HG03442 (cell line): Measurements from ENCODE around the gene PMS2.
A peak's percentile ranks its signal among the peaks of the same experiment; 100 is the strongest.
"Not testable (repeated sequence)": the region's sequence is repeated elsewhere in the genome, so short reads cannot be mapped to it uniquely, and the experiment has no call there.

ENCODE experiments used
- ATAC-seq: cut with Tn5 transposase; IDR thresholded peaks from one replicate; pipeline ENCODE4 v1.9.1; 2021; ENCODE audit warnings: mild to moderate bottlenecking, moderate library complexity; ENCODE audit not compliant: unreplicated experiment

The PMS2 gene, protein sequence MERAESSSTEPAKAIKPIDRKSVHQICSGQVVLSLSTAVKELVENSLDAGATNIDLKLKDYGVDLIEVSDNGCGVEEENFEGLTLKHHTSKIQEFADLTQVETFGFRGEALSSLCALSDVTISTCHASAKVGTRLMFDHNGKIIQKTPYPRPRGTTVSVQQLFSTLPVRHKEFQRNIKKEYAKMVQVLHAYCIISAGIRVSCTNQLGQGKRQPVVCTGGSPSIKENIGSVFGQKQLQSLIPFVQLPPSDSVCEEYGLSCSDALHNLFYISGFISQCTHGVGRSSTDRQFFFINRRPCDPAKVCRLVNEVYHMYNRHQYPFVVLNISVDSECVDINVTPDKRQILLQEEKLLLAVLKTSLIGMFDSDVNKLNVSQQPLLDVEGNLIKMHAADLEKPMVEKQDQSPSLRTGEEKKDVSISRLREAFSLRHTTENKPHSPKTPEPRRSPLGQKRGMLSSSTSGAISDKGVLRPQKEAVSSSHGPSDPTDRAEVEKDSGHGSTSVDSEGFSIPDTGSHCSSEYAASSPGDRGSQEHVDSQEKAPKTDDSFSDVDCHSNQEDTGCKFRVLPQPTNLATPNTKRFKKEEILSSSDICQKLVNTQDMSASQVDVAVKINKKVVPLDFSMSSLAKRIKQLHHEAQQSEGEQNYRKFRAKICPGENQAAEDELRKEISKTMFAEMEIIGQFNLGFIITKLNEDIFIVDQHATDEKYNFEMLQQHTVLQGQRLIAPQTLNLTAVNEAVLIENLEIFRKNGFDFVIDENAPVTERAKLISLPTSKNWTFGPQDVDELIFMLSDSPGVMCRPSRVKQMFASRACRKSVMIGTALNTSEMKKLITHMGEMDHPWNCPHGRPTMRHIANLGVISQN

DNA sequence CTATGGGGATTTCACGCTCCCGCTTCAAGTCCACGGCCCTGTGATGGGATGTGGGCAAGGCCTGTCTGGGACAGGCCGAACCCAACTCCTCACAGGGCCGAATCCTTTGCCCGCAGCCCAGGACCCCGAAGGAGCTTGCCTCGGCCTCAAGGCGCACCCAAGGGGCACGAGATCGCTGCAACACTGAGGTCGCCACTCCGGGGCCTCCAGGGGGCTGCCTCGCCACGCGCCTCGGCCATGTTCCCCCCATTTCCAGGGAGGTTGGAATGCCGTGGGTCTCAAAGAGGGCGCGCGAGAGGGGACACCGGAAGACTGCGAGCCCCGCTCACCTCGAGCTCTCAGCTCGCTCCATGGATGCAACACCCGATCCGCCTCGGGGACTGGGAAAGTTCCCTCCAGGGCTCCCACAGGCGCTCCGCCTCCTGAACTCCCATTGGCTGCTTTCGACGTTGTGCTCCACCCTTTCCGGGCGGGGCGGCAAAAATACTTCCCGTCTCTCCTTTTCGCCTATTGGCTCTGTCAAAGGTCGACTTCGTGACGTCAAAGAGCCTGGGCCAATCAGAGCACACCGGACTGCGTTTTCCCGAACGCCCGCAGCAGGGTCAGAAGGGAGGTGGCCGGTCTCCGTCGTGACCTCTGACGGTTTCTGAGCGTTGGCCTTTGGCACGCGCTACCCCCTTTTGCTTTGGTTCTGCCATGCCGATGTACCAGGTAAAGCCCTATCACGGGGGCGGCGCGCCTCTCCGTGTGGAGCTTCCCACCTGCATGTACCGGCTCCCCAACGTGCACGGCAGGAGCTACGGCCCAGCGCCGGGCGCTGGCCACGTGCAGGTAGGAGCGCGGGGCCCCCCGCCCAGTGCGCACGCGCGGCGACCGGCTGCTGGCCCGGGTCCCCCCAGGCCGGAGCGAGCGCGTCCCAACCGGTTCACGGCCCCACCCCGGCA lies at the start of gene PMS2, which contains the start of gene AIMP2:
TSS of gene PMS2 (minus strand) at position 382 of the 944 bp plus-strand sequence. CDS start at position 352, 30 bp downstream.
TSS of gene AIMP2 (plus strand) at position 605 of the 944 bp plus-strand sequence. CDS start at position 697, 92 bp downstream.
- ATAC-seq = peak; percentile 92

DNA sequence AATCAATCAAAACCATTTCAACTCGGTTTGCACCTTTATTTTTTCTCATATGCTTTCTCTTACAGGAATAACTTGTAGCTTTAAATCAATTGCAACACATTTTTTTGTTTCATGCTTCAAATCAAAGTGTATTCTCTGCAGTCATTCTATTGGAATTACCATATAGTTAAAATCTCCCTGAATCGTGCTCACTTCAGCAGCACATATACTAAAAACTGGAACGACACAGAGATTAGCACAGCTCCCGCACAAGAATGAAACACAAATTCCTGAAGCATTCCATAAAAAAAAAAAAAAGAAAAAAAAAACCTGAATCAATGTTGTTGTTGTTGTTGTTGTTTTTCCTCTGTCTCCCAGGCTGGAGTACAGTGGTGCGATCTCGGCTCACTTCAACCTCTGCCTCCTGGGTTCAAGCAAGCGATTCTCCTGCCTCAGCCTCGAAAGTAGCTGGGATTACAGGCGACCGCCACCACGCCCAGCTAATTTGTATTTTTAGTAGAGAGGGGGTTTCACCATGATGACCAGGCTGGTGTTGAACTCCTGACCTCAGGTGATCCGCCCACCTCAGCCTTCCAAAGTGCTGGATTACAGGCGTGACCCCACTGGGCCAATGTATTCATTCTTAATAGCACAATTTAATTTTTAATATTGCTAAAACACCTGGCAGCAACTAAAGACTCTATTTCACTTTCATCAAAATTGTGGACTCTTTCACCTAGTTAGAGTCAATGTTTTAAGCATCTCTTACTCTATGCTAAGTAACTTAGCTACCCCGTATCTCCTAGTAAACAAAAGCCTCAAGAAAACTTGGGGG lies 48.7 kb upstream of the PMS2 start:
- ATAC-seq = no peak

DNA sequence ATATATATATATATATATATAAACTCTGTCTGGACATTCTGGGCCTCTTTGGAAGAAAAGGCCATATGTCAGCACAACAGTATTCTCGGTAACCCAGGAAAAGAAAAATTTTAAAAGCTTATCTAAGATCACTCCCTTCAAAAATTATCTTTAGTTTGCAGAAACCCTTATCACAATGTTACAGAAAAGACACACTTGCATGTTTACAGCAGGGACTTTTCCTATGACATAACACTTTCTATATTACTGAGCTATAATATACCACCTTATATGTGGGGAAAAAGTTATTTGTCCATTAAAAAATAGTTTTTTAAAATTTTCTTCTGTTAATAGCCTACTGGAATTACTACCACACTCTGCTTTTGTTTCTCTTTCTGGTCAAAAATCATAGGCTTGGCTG lies 47.8 kb upstream of the PMS2 start:
- ATAC-seq = no peak

DNA sequence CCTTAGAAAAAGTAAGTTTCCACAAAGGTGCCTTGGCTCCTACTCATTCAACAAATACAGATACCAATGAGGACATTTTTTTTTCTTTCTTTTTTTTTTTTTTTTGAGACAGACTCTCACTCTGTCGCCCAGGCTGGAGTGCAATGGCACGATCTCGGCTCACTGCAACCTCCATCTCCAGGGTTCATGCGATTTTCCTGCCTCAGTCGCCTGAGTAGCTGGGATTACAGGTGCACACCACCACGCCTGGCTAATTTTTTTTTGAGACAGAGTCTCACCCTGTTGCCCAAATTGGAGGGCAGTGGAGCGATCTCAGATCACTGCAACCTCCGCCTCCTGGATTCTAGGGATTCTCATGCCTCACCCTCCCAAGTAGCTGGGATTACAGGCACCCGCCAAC lies 42.3 kb upstream of the PMS2 start:
- not testable (repeated sequence) for ATAC-seq

DNA sequence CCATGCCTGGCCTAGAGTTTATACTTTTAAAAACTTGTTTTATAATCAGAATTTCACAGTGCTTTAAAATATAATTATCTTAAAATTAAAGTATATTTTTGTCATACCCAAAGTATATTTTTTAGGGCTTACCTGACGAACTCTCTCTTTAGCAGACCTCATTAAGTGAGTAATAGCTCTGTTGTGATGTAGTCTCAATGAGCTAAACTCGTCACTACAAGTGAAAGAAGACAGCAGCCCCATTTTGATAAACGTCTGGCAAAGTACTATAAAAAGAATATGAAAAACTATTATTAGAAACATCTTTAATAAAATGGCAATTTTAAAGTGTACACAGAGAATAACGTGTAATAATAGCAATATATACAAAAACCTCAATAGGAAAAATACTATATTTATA lies 40.9 kb upstream of the PMS2 start:
- ATAC-seq = no peak

DNA sequence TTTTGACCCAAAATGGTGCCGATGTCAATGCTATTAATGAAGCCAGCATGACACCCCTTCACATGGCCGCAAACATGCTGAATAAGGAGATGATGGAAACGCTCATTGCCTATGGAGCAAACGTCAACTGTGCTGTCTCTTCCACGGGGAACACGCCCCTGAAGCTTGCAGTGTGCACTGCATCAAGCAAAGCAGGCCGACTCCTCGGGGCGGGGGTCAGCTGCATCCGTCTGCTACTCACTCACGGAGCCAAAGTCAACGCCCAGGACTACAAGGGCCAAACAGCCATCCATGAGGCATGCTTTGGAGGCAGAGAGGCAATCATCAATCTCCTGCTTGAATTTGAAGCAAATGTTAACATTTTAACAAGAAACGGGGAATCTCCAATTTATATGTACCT lies 26.8 kb upstream of the PMS2 start:
- no peak for ATAC-seq

DNA sequence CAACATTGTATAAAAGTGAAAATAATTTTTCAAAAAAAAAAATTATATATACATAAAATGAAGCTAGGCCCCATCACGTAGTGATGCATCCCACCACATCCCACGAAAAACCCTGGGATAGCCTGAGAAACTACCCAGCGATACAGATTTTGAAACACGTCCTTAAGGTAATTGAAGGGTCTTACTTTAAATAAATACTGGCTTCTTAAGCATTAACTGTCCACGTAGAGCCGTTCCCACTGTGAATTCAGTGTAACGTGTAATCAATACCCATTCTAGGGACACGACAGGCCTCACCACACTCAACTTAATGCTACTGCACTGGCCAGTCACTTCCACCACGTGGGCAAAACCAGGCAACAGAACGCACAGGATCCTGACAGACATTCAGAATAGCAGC lies 26.3 kb upstream of the PMS2 start:
- no peak for ATAC-seq

DNA sequence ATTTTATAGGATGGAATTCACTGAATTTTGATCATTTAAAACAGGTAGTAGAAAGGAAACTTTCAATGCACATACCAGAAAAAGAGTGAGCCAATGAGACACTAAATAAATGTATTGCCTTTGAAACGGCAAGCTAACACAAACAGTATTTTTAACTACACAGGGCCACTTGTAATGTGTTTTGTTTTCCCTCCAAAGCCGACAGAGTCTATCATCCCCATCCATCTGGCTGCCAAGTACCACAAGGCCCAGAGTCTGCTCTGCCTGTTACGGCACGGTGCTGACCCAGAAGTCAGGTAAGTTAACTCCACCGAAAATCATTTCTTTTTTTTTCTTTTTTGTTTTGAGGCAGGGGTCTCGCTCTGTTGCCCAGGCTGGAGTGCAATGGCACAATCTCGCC lies 23.8 kb upstream of the PMS2 start:
- ATAC-seq = no peak

DNA sequence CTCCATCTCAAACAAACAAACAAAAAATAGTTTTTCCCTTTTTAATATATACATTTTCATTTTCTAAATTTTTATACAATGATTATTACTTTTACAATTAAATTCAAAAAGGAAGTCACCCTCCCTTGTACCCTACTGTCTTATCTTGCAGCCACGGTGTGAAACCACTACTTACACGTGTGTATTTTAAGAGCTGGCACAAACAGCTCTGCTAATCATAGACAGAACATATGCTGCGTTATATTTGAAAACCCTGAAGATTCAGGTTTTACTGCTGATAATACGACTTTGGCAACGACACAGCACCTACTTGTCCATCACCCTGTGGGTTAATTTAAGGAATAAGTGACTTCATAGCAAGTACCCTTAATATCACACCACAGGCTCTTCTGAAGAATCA lies 23.3 kb upstream of the PMS2 start:
- ATAC-seq = no peak

DNA sequence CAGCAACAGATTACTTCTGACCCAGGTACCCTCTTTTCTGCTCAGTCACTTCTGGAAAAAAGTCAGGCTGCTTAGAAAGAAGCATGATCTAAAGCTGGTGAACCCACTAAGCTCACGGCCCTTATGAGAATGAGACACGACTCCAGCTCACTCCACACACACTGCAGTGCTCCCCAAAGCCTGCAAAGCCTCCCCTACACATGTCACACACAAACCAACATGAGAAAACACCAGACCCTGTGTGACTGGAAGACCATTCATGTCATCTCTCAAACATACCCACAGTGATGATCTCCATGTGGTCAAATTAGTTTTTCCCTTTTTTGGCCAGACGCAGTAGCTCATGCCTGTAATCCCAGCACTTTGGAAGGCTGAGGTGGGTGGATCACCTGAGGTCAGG lies 22.7 kb upstream of the PMS2 start:
- ATAC-seq = no peak

DNA sequence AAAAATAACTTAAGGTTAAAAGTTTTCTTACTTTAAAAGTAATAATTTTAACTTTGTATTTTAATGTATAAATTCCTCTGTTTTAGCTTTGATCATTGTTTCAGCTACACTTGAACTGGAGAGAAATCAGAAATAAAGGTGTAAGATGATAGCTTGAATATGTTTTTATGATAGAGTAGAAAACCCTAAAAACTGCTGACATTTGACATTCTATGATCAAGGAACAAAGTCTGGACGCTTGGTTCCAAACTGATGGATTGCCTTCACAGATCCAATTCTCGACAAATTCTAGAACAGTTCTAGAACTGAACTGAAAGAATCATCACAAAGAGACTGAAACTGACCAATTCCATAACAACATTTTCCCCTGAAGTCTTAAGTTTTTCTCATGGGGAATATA lies 22.1 kb upstream of the PMS2 start, which contains the start of gene ANKRD61:
TSS of gene ANKRD61 (plus strand) at position 389 of the 400 bp plus-strand sequence. CDS start at position 389, 0 bp downstream.
- no peak for ATAC-seq

DNA sequence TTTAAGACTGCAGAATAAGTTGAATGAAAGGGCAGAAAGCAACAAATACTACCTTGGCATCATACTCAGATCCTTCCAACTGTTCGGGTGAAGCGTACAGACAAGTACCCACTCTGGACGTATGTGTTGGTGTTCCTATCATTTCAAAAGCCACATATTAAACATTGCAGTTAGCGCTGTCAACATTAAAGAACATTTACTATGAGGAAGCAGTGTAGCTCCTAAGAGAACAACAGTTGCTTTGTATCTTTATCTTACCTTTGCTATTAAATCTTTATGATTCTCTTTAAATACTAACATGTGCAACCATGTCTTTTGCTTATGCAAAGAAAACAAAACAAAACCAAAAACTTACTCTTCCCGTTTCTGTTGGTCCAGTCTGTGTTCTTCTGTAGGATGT lies 19.7 kb upstream of the PMS2 start:
- no peak for ATAC-seq

DNA sequence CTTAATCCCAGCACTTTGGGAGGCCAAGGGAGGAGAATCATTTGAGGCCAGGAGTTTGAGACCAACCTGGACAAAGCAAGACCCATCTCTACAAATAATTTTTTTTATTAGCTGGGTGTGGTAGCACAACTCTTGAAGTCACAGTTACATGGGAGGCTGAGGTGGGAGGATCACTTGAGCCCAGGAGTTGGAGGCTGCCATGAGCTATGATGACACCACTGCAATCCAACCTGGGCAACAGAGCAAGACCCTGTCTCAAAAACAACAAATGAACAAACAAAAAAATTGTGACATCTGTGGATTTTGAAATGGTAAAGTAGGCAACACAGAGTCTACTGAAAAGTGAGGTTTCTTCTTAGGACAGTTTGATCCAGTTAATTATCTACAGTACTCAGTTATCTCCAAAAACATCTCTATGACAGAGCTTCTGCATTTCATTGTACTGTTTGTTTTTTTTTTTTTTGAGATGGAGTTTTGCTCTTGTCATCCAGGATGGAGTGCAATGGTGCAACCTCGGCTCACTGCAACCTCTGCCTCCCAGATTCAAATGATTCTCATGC lies 19.0 kb upstream of the PMS2 start:
- no peak for ATAC-seq

DNA sequence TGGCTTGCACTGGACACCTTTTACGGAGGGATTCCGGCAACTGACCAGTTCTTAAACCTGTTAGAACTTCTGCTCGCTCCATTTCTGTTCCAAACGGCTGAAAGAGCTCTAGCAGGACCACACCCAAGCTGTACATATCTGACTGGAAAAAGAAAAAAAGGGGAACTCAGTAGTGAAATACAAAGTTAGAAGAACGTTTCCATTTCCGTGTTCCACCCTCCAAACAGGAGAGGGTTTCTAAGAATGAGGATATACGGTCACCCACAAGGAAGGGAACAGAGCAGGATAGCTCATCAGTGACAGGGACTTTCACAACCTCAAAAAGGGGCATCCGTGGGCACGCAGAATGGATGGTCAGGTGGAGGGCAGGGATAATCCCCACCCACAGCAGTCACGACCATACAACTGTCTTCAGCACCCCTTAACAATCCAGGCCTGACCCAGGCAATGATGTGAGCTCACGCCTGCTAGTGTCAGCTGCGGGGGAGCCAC lies 18.0 kb upstream of the PMS2 start:
- ATAC-seq = peak; percentile 14

DNA sequence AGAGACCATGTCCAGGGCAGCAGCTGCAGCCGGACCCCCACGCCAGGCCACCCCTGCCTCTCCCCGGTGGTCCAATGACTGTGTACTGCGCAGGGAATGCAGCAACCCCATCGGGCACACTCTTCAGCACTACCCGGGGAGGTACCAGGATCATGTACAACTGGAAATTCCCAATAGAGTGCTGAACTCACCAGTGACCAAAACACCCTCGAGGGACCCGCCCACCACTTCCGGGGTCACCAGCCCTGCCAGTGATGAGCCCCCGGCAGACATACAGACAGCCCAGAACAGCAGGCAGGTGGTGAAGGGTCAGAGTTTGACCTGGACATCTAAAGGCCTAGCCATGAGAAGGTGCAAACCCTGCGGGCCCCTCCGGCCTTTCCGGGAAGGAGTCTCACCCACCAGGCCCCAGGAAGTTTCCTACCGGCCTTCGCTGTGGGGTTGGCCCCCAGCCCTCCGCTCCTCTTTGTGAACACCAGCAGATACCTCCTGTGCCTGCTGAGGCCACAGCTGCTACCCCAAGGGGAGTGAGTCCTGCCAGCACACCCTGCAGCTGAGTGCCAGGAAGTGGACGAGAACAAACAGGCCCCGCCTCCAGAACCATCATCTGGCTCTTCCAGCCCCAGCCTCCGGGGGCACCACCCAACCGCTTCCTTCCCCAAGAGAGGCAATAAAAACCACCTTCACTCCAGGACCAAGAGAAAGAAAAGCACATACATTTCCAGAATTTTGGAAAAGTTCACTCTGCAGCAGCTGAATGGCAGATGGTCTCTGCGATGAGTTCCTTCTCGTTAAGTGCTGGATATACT lies 17.4 kb upstream of the PMS2 start:
- ATAC-seq = peak; percentile 91

DNA sequence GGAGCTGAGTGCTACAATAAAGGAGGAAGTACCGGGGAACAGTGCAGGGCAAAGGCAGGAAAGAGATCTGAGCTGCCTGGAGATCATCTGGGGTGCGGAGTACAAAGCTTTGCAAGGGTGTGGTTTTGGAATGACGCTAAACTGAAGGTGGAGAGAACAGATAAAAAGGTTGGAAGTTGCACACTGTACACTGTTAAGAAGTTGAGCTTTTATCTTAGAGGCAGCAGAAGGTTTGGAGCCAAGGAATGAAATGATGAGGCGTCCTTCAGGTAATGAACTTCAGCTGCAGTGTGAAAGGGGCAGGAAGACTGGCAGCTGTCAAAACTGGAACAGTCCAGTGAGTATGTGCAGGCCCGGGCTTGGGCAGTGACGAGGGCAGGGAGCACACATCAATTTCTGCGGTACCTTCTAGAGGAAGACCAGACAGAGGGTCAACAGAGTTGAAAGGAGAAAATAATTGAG lies 15.2 kb upstream of the PMS2 start:
- ATAC-seq = no peak

DNA sequence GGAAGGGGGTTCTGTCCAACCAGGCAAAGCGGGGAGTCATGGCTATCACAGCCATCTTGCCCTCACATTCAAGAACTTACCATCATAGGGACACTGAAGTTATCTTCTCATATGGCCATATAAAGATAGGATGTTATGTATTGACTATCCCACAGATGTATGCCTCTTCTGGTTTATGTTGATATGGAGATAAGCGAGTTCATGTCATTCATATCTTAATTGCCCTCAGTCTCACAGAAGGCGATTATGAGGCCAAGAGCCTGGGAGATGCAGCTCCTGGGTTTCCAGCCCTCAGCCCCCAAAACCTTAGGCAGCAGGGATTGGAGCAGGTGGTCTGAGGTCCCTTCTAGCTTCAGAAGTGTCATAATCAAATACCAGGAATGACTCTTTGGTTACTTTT lies 13.9 kb upstream of the PMS2 start:
- ATAC-seq = no peak
